Kidney epithelial cell (primary cell): ENCODE measurements around the gene SFXN2. TPM values are rescaled to one million over a fixed set of nuclear protein-coding genes. Genes with fewer than 3 reads are reported as not detected.

Experiments
- DNase-seq: peaks from one replicate; pipeline ENCODE4 v3.0.0-alpha.2; 2010; ENCODE audit warnings: low read depth
- H3K27me3 ChIP-seq: 2 replicates; pipeline ENCODE4 v1.6.0; 2011; ENCODE audit warnings: low read length; ENCODE audit not compliant: control insufficient read depth, insufficient read depth
- H3K36me3 ChIP-seq: 2 replicates; pipeline ENCODE4 v1.5.1; 2011; ENCODE audit warnings: low read length; ENCODE audit not compliant: control insufficient read depth, insufficient read depth
- H3K4me3 ChIP-seq: 2 replicates; pipeline ENCODE4 v1.5.1; 2011; ENCODE audit warnings: low read depth, mild to moderate bottlenecking, control low read depth, low read length
- total RNA-seq: library from RNA; depleted of rRNA; stranded (reverse); fragments of >200 nt; gene quantifications from 2 replicates; pipeline ENCODE4 v1.2.3, GENCODE V29; 2015
- TF ChIP-seq, protein P1 (sequence below): IDR thresholded peaks from 2 replicates; pipeline ENCODE4 v1.5.1; 2011; ENCODE audit warnings: mild to moderate bottlenecking, moderate library complexity, low read length, control low read depth, inconsistent platforms; ENCODE audit not compliant: insufficient read depth, poor library complexity, severe bottlenecking

SFXN2 gene
- total RNA-seq, 1 donor from 2014 or later, result 2.3 TPM

DNA sequence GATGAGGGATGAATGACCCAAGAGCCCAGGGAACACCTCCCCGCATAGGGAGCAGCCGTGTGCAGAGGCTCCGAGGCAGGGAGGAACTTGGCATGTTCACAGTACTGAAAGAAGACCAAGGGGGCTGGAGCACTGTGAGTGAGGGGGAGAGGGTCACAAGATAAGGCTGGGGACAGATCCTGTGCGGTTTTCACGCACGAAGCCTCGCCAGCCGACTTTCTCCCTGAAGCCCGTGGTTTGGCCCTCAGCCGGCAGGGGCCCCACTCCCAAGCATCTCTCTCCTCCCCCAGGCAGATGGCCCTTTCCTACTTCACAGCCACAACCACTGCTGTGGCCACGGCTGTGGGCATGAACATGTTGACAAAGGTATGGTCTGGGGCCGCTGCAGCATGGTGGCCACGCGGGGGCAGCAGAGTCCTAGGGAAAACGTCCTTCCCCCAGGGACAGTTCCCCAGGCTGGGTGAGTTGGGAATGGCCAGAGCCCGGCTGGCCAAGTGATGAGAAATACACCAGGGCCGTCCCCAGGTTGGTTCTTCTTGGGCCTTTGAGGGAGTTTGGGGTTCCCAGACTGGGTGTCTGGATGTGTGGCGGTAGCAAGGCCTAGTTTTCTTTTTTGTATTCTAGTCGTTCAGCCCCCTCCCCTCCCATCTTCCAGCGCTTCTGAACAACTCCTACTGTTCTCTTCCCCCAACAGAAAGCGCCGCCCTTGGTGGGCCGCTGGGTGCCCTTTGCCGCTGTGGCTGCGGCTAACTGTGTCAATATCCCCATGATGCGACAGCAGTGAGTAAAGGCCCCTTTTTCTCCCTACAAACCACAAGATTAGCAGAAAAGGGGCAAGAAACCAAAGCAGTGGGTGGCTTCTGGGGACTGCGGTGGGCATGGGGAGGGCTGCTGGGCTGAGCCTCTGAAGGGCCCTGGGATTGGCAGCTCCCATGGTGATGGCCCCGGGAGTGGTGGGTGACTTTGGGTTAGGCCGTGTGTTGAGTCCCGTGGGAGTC lies 14.9 kb downstream of the SFXN2 start:
- peaks cover 1% of the 10 kb centered on the region for H3K36me3 ChIP-seq
- H3K27me3 ChIP-seq, result no peaks in the 10 kb centered on the region
- DNase-seq, result no peak
- H3K4me3 ChIP-seq, result no peak overlapping the region
- TF ChIP-seq, protein P1, sequence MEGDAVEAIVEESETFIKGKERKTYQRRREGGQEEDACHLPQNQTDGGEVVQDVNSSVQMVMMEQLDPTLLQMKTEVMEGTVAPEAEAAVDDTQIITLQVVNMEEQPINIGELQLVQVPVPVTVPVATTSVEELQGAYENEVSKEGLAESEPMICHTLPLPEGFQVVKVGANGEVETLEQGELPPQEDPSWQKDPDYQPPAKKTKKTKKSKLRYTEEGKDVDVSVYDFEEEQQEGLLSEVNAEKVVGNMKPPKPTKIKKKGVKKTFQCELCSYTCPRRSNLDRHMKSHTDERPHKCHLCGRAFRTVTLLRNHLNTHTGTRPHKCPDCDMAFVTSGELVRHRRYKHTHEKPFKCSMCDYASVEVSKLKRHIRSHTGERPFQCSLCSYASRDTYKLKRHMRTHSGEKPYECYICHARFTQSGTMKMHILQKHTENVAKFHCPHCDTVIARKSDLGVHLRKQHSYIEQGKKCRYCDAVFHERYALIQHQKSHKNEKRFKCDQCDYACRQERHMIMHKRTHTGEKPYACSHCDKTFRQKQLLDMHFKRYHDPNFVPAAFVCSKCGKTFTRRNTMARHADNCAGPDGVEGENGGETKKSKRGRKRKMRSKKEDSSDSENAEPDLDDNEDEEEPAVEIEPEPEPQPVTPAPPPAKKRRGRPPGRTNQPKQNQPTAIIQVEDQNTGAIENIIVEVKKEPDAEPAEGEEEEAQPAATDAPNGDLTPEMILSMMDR, result peak; percentile 95

DNA sequence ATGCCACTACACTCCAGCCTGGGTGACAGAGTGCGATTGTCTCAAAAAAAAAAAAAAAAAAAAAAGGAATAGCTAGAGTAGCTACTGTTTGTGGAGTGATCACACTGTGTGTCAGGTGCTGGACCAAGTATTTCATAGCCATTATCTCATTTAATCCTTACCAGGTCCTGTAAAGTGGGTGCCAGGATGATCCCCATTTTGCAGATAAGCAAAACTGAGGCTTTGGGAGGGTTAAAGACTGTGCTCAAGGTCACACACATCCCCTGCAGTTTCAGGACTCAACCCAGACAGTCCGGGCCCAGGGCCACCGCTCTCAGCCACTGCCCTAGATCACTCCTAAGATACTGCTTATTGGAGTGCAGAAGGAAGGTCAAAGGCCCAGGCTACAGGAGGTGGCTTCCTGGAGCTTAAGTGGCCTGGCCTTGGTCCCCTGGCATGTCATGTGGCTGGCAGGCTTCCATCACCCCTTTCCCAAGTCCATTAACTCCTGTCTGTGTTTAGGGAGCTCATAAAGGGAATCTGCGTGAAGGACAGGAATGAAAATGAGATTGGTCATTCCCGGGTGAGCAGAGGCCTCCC lies 16.9 kb downstream of the SFXN2 start:
- TF ChIP-seq, protein P1, result no peak
- peaks cover 1% of the 10 kb centered on the region for H3K36me3 ChIP-seq

DNA sequence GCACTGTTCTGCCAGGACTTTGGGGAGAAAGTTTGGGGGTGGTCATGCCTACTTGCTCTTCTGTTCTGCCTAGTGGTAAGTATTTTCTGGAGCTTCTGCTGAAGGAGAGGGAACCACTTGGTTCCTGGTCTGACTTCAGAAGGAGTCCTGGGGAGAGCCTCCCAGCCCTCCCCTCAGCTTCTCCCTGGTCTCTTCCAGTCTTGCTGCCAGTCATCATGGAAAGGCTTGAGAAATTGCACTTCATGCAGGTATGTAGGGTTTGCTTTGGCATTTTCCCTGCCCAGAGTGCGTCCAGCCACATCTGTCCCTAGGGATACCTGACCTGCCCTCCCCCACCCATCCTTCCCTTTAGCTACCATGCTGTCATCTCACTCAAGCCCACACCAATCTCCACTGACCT lies 18.2 kb downstream of the SFXN2 start:
- no peaks in the 10 kb centered on the region for H3K27me3 ChIP-seq
- H3K4me3 ChIP-seq, result no peak overlapping the region
- peaks cover 1% of the 10 kb centered on the region for H3K36me3 ChIP-seq

More for the DNA sequence above, 16.9 kb downstream of the SFXN2 start:
- Histone ChIP-seq H3K27me3 (no peaks in the 10 kb centered on the region), H3K4me3 (no peak overlapping the region)
- DNase-seq, result no peak

DNA sequence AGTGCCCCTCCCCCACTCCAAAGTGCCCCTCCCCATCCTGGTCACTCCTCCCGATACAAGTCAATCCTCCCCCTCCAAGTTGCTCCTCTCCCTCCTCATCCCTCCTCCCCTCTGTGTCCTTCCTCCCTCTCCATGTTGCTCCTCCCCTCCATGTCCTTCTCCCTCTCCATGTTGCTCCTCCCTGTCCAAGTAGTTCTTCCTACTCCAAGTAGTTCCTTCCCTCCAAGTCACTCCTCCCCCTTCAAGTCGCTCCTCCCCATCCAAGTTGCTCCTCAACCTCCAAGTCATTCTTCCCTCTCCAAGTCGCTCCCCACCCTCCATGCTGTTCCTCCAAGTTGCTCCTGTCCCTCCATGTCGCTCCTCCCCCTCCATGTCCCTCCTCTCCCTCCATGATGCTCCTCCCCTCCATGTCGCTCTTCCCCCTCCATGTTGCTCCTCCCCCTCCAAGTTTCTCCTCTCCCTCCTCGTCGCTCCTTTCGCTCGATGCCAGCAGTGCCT lies 20.7 kb downstream of the SFXN2 start:
- no peak for DNase-seq
- H3K27me3 ChIP-seq, result no peaks in the 10 kb centered on the region
- no peak overlapping the region for H3K4me3 ChIP-seq
- TF ChIP-seq, protein P1, result no peak
- peaks cover 1% of the 10 kb centered on the region for H3K36me3 ChIP-seq

More for the DNA sequence above, 18.2 kb downstream of the SFXN2 start:
- DNase-seq, result no peak
- TF ChIP-seq, protein P1, result no peak

DNA sequence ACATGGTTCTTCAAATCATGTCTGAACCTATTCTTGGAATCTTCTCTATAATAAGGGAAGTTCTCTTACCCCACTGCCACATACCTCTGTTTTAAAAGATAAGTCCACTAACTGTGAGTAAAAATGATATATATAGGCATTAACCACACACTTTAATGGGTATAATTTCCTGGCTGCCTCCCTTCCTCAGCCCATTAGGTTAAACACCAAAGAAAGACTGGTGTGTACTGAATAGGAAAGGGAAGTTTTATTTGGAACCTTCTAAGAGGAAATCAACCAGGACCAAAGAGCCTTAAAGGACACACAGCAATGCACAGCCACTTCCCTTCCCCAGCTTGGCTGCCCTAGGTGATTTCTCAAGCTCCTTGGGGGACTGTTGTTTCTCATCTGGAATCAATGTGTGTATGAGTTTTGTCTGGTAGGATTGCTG lies 24.3 kb downstream of the SFXN2 start:
- Histone ChIP-seq H3K4me3 (no peak overlapping the region), H3K27me3 (no peaks in the 10 kb centered on the region), H3K36me3 (no peaks in the 10 kb centered on the region)
- TF ChIP-seq, protein P1, result no peak
- DNase-seq, result no peak
